ENCODE results near the gene ARHGAP18.

Gene ARHGAP18

GRCh38 chr6:129620234-129620610 is 89.8 kb downstream of the ARHGAP18 start:
- no peaks in the 10 kb centered on the region for H3K9me3 ChIP-seq

GRCh38 chr6:129619579-129620233 is 90.3 kb downstream of the ARHGAP18 start:
- H3K27me3 ChIP-seq = no peaks in the 10 kb centered on the region
- peaks cover 22% of the 10 kb centered on the region for H3K36me3 ChIP-seq
- H3K27ac ChIP-seq = no peak overlapping the region
- no peak overlapping the region for H3K4me3 ChIP-seq (ENCODE audit: low read depth in 1 of 2, low read length in 1 of 2)
- no peak for TF ChIP-seq CTCF (IDR thresholded peaks at IDR 0.05)
- H3K4me1 ChIP-seq (ENCODE audit: control insufficient read depth in 1 of 2, insufficient read depth in 1 of 2, low read depth in 1 of 2, low read length in 1 of 2) = no peaks in the 10 kb centered on the region
- no peaks in the 10 kb centered on the region for H3K9me3 ChIP-seq

More at GRCh38 chr6:129620234-129620610, 89.8 kb downstream of the ARHGAP18 start:
- TF ChIP-seq CTCF (IDR thresholded peaks at IDR 0.05) = no peak
- no peak overlapping the region for H3K4me3 ChIP-seq (ENCODE audit: low read depth in 1 of 2, low read length in 1 of 2)
- H3K4me1 ChIP-seq (ENCODE audit: control insufficient read depth in 1 of 2, insufficient read depth in 1 of 2, low read depth in 1 of 2, low read length in 1 of 2) = no peaks in the 10 kb centered on the region
- H3K27ac ChIP-seq = no peak overlapping the region
- peaks cover 17% of the 10 kb centered on the region for H3K36me3 ChIP-seq
- no peaks in the 10 kb centered on the region for H3K27me3 ChIP-seq

- Histone ChIP-seq H3K4me3 (ENCODE audit: low read depth in 1 of 2, low read length in 1 of 2) (no peak overlapping the region), H3K9me3 (no peaks in the 10 kb centered on the region), H3K36me3 (peaks cover 23% of the 10 kb centered on the region), H3K4me1 (ENCODE audit: control insufficient read depth in 1 of 2, insufficient read depth in 1 of 2, low read depth in 1 of 2, low read length in 1 of 2) (no peaks in the 10 kb centered on the region), H3K27me3 (no peaks in the 10 kb centered on the region), H3K27ac (no peak overlapping the region)
- no peak for TF ChIP-seq CTCF (IDR thresholded peaks at IDR 0.05)
Observed at GRCh38 chr6:129617986-129618385, 92.0 kb downstream of the ARHGAP18 start.

- Histone ChIP-seq H3K4me3 (ENCODE audit: low read depth in 1 of 2, low read length in 1 of 2) (no peak overlapping the region), H3K9me3 (no peaks in the 10 kb centered on the region)
- TF ChIP-seq CTCF (IDR thresholded peaks at IDR 0.05) = no peak
Observed at GRCh38 chr6:129615496-129615895, 94.5 kb downstream of the ARHGAP18 start.

GRCh38 chr6:129615020-129615419 is 95.0 kb downstream of the ARHGAP18 start:
- Histone ChIP-seq H3K9me3 (no peaks in the 10 kb centered on the region), H3K36me3 (peaks cover 29% of the 10 kb centered on the region), H3K4me1 (ENCODE audit: control insufficient read depth in 1 of 2, insufficient read depth in 1 of 2, low read depth in 1 of 2, low read length in 1 of 2) (no peaks in the 10 kb centered on the region), H3K27ac (no peak overlapping the region), H3K27me3 (no peaks in the 10 kb centered on the region), H3K4me3 (ENCODE audit: low read depth in 1 of 2, low read length in 1 of 2) (no peak overlapping the region)
- no peak for TF ChIP-seq CTCF (IDR thresholded peaks at IDR 0.05)

More at GRCh38 chr6:129615496-129615895, 94.5 kb downstream of the ARHGAP18 start:
- Histone ChIP-seq H3K4me1 (ENCODE audit: control insufficient read depth in 1 of 2, insufficient read depth in 1 of 2, low read depth in 1 of 2, low read length in 1 of 2) (no peaks in the 10 kb centered on the region), H3K36me3 (peaks cover 29% of the 10 kb centered on the region), H3K27ac (no peak overlapping the region), H3K27me3 (no peaks in the 10 kb centered on the region)
